Dendritic cell treated with granulocyte-macrophage colony-stimulating factor and Interleukin-4, amounts not matched to agents 40 ng/mL and 50 ng/mL, for 4 days (primary cell): ENCODE measurements around the gene GJB4.
"Not testable (repeated sequence)": the region's sequence is repeated elsewhere in the genome, so short reads cannot be mapped to it uniquely, and the experiment has no call there.

Source experiments
- H3K27ac Mint-ChIP-seq: one replicate; pipeline ENCODE4 v1.8.0; 2022; ENCODE audit warnings: mild to moderate bottlenecking, mixed read lengths
- H3K27me3 Mint-ChIP-seq: one replicate; pipeline ENCODE4 v1.8.0; 2022; ENCODE audit warnings: mild to moderate bottlenecking, mixed read lengths
- H3K36me3 Mint-ChIP-seq: one replicate; pipeline ENCODE4 v1.8.0; 2022; ENCODE audit warnings: low read depth, mixed read lengths
- H3K4me1 Mint-ChIP-seq: one replicate; pipeline ENCODE4 v1.8.0; 2022; ENCODE audit warnings: low read depth, mixed read lengths
- H3K4me3 Mint-ChIP-seq: one replicate; pipeline ENCODE4 v1.8.0; 2022; ENCODE audit warnings: mild to moderate bottlenecking, moderate library complexity, mixed read lengths
- H3K9me3 Mint-ChIP-seq: one replicate; pipeline ENCODE4 v1.8.0; 2022; ENCODE audit warnings: mixed read lengths
- intact Hi-C: fragments of 100-400 bp; cut with micrococcal nuclease; formaldehyde crosslinking; loops from one replicate; pipeline ENCODE4 v1.15.0; 2022

GJB4 gene

DNA sequence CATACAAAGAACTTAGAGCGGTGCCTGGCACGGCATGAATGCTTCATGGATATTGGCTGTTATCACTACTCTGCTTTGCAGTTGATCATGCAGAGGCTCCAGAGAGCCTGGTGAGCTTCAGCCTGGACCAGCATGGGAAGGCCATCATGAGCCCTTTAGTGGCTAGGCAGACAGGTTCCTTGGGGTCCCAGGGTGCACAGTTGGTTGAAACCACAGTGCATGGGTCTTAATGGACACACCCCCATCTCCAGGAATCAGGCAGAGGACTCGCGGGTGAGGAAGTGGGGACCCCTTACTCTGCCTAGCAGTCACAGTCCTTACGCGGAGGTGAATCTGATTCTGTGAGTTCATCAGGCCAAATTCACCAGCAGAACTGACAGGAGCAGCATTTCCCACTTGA lies 3.6 kb upstream of the GJB4 start:
- H3K27ac Mint-ChIP-seq = no peak overlapping the region
- H3K27me3 Mint-ChIP-seq = peaks cover 1% of the 10 kb centered on the region
- H3K9me3 Mint-ChIP-seq = no peaks in the 10 kb centered on the region
- intact Hi-C loops = no loop called here
- H3K4me1 Mint-ChIP-seq = no peaks in the 10 kb centered on the region
- H3K4me3 Mint-ChIP-seq = no peak overlapping the region
- H3K36me3 Mint-ChIP-seq = no peaks in the 10 kb centered on the region

- H3K27me3 Mint-ChIP-seq = peaks cover 1% of the 10 kb centered on the region
- intact Hi-C loops = no loop called here
Measured at GRCh38 chr1:34757386-34757785, 2.2 kb upstream of the GJB4 start.

GRCh38 chr1:34758751-34759150 lies 789 bp upstream of the GJB4 start:
- no peak overlapping the region for H3K27ac Mint-ChIP-seq
- H3K36me3 Mint-ChIP-seq = no peaks in the 10 kb centered on the region
- H3K4me3 Mint-ChIP-seq = no peak overlapping the region
- H3K9me3 Mint-ChIP-seq = no peaks in the 10 kb centered on the region
- intact Hi-C loops = no loop called here
- H3K4me1 Mint-ChIP-seq = no peaks in the 10 kb centered on the region
- H3K27me3 Mint-ChIP-seq = no peaks in the 10 kb centered on the region

More at GRCh38 chr1:34757386-34757785, 2.2 kb upstream of the GJB4 start:
- Mint-ChIP-seq H3K4me3 (no peak overlapping the region), H3K36me3 (no peaks in the 10 kb centered on the region), H3K4me1 (no peaks in the 10 kb centered on the region), H3K9me3 (no peaks in the 10 kb centered on the region), H3K27ac (no peak overlapping the region)

- H3K27me3 Mint-ChIP-seq = no peaks in the 10 kb centered on the region
- H3K4me3 Mint-ChIP-seq = no peak overlapping the region
- no peaks in the 10 kb centered on the region for H3K36me3 Mint-ChIP-seq
- H3K4me1 Mint-ChIP-seq = no peaks in the 10 kb centered on the region
- no peaks in the 10 kb centered on the region for H3K9me3 Mint-ChIP-seq
- intact Hi-C loops = no loop called here
- no peak overlapping the region for H3K27ac Mint-ChIP-seq
Measured at GRCh38 chr1:34761176-34761761, 1.7 kb downstream of the GJB4 start.

- intact Hi-C loops = no loop called here
- Mint-ChIP-seq H3K27me3 (no peaks in the 10 kb centered on the region), H3K36me3 (no peaks in the 10 kb centered on the region), H3K9me3 (no peaks in the 10 kb centered on the region), H3K4me3 (no peak overlapping the region), H3K27ac (no peak overlapping the region), H3K4me1 (no peaks in the 10 kb centered on the region)
Measured at GRCh38 chr1:34761776-34762307, 2.3 kb downstream of the GJB4 start.

GRCh38 chr1:34762474-34763141 lies 3.1 kb downstream of the GJB4 start:
- intact Hi-C loops = no loop called here
- Mint-ChIP-seq H3K27me3 (no peaks in the 10 kb centered on the region), H3K4me1 (no peaks in the 10 kb centered on the region), H3K4me3 (no peak overlapping the region), H3K9me3 (no peaks in the 10 kb centered on the region), H3K36me3 (no peaks in the 10 kb centered on the region), H3K27ac (no peak overlapping the region)

DNA sequence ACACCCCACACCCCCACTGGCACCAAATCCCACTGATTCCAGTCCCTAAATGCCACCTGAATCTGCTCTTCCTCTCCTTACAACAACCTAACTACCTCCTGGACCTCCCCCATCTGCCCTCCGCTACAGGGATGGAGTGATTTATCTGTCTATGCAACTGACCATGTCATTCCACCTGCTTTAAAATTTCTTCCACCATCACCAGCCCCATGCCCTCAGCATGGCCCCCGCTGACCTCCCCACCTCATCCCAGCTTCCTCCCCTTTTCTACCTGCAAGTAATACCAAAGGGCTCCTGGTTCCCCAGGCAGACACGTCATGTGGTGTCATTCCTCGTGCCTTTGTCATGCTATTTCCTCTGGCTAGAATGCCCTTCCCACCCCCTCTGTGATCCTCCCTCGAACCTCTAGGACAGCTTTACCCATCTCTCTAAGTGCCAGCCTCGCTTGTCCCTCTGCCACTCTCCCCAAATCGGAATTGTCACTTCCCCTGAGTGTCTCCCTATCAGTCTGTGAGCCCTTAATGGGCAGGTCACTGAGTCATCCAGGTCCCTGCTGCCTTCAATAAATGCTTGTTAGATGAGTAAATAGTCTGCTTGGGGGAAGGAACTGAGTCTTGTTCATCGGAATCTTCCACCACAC lies 3.7 kb downstream of the GJB4 start:
- H3K27me3 Mint-ChIP-seq = no peaks in the 10 kb centered on the region
- H3K4me3 Mint-ChIP-seq = no peak overlapping the region
- no peaks in the 10 kb centered on the region for H3K36me3 Mint-ChIP-seq
- H3K4me1 Mint-ChIP-seq = no peaks in the 10 kb centered on the region
- intact Hi-C loops = no loop called here
- H3K27ac Mint-ChIP-seq = no peak overlapping the region
- H3K9me3 Mint-ChIP-seq = no peaks in the 10 kb centered on the region

- Mint-ChIP-seq H3K4me1 (no peaks in the 10 kb centered on the region), H3K9me3 (no peaks in the 10 kb centered on the region), H3K36me3 (no peaks in the 10 kb centered on the region), H3K4me3 (no peak overlapping the region), H3K27ac (no peak overlapping the region), H3K27me3 (no peaks in the 10 kb centered on the region)
- intact Hi-C loops = no loop called here
Measured at GRCh38 chr1:34768856-34769255, 9.3 kb downstream of the GJB4 start.

- Mint-ChIP-seq H3K36me3 (no peaks in the 10 kb centered on the region), H3K4me1 (no peaks in the 10 kb centered on the region), H3K9me3 (no peaks in the 10 kb centered on the region), H3K27ac (no peak overlapping the region), H3K4me3 (no peak overlapping the region), H3K27me3 (no peaks in the 10 kb centered on the region)
- intact Hi-C loops = no loop called here
Measured at GRCh38 chr1:34770891-34771504, 11.5 kb downstream of the GJB4 start.

- no peak overlapping the region for H3K27ac Mint-ChIP-seq
- H3K9me3 Mint-ChIP-seq = no peaks in the 10 kb centered on the region
- no peak overlapping the region for H3K4me3 Mint-ChIP-seq
- H3K27me3 Mint-ChIP-seq = no peaks in the 10 kb centered on the region
- no peaks in the 10 kb centered on the region for H3K4me1 Mint-ChIP-seq
- H3K36me3 Mint-ChIP-seq = no peaks in the 10 kb centered on the region
- intact Hi-C loops = no loop called here
Measured at GRCh38 chr1:34771573-34772371, 12.2 kb downstream of the GJB4 start.

DNA sequence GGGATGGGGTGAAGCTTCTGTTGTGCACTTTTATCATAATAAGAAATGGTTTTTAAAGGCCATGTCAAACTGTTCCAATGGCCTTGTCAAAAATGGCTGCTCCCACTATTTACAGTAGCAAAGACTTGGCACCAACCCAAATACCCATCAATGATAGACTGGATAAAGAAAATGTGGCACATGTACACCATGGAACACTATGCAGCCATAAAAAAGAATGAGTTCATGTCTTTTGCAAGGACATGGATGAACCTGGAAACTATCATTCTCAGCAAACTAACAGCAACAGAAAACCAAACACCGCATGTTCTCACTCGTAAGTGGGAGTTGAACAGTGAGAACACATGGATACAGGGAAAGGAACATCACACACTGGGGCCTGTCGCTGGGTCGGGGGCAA lies 13.6 kb downstream of the GJB4 start:
- intact Hi-C loops, H3K27ac Mint-ChIP-seq, H3K9me3 Mint-ChIP-seq, H3K4me3 Mint-ChIP-seq, H3K36me3 Mint-ChIP-seq, H3K27me3 Mint-ChIP-seq, H3K4me1 Mint-ChIP-seq: not testable (repeated sequence)

DNA sequence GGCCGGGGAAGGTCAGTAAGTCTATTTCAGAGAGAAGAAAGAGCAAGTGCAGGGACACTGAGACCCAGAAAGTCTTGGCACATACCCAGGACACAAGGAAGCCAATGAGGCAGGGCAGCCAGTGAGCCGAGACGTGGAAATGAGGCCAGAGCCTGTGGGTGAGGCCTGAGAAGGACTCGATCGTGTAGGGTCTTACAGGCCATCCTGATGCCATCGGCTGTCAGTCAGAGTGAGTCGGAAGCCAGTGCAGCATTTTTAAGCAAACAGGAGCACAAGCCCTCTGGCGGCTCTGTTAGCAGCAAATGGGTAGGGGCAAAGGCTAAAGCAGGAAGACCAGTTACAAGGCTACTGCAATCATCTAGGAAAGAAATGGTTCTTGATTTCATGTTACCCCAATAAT lies 15.4 kb downstream of the GJB4 start:
- intact Hi-C loops = no loop called here
- Mint-ChIP-seq H3K9me3 (no peaks in the 10 kb centered on the region), H3K4me1 (no peaks in the 10 kb centered on the region), H3K36me3 (no peaks in the 10 kb centered on the region), H3K4me3 (no peak overlapping the region), H3K27ac (no peak overlapping the region), H3K27me3 (peaks cover 14% of the 10 kb centered on the region)

DNA sequence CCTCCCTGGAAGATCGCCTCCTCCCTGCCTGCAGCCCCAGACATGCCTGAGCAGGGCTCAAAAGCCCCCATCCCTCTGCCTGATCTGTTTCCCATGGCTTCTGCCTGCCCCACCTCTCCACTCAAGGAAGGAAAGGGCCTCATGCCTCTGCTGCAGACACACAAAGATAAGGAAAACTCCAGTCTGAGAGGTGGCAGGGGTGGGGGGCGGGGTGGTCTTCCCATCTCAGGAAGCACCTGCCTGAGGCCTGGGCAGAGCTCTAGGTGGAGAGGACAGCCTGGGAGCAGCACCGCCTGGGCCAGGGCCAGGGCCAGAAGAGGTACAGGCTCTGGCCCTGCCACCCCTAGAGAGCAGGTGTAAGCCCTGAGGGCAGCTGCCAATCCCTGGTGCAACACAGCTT lies 17.4 kb downstream of the GJB4 start:
- no peaks in the 10 kb centered on the region for H3K36me3 Mint-ChIP-seq
- H3K27ac Mint-ChIP-seq = no peak overlapping the region
- intact Hi-C loops = no loop called here
- H3K4me3 Mint-ChIP-seq = no peak overlapping the region
- no peaks in the 10 kb centered on the region for H3K4me1 Mint-ChIP-seq
- peaks cover 33% of the 10 kb centered on the region for H3K27me3 Mint-ChIP-seq
- no peaks in the 10 kb centered on the region for H3K9me3 Mint-ChIP-seq
